ENCODE data around the gene RHCE.
"Not testable (repeated sequence)": the region's sequence is repeated elsewhere in the genome, so short reads cannot be mapped to it uniquely, and the experiment has no call there.

- TF ChIP-seq CTCF, POLR2A (IDR thresholded peaks at IDR 0.05): not testable (repeated sequence)
These were observed 7.6 kb downstream of the RHCE start for GRCh38 chr1:25412872-25413623.

Data from right lobe of liver (tissue), 4 donors.